Lung (tissue), 12 donors: ENCODE results near the gene SDF4. TPM values are rescaled to one million over a fixed set of nuclear protein-coding genes. Genes with fewer than 3 reads are reported as not detected.
"Not testable (repeated sequence)": the region's sequence is repeated elsewhere in the genome, so short reads cannot be mapped to it uniquely, and the experiment has no call there.

Experiments used
- ATAC-seq: fragments of 200-7000 bp; cut with Tn5 transposase; one replicate; pipeline ENCODE4 v1.9.1; 2020; ENCODE audit warnings: moderate number of reproducible peaks; ENCODE audit not compliant: insufficient read depth, low FRiP score
- DNase-seq, 3 donors: peaks; one replicate each; pipeline ENCODE4 v3.0.0-alpha.2; 2013 to 2017
- H3K27ac ChIP-seq, 2 donors: one replicate each; pipeline ENCODE4 v1.5.1; 2013; ENCODE audit warnings: mild to moderate bottlenecking in 2 of 2, moderate library complexity in 2 of 2, control low read depth in 1 of 2, inconsistent platforms in 1 of 2, low read depth in 1 of 2, low read length in 1 of 2
- H3K27me3 ChIP-seq, 3 donors: one replicate each; pipeline ENCODE4 v1.5.1; 2013; ENCODE audit warnings: low read length in 2 of 3; ENCODE audit not compliant: control insufficient read depth in 3 of 3, insufficient read depth in 3 of 3
- H3K36me3 ChIP-seq, 4 donors: one replicate each; pipeline ENCODE4 v1.5.1; 2013; ENCODE audit warnings: low read length in 4 of 4, mild to moderate bottlenecking in 1 of 4, moderate library complexity in 1 of 4; ENCODE audit not compliant: control insufficient read depth in 4 of 4, insufficient read depth in 4 of 4
- H3K4me1 ChIP-seq, 5 donors: one replicate each; pipeline ENCODE4 v1.5.1; 2013; ENCODE audit warnings: low read length in 5 of 5, mild to moderate bottlenecking in 2 of 5, moderate library complexity in 1 of 5; ENCODE audit not compliant: control insufficient read depth in 5 of 5, insufficient read depth in 5 of 5
- H3K4me3 ChIP-seq: one replicate; pipeline ENCODE4 v1.5.1; 2013; ENCODE audit warnings: mild to moderate bottlenecking, control low read depth, moderate library complexity
- H3K9ac ChIP-seq, 2 donors: one replicate each; pipeline ENCODE4 v1.5.1; 2013; ENCODE audit warnings: low read length in 2 of 2, control low read depth in 1 of 2; ENCODE audit not compliant: insufficient read depth in 1 of 2
- H3K9me3 ChIP-seq, 4 donors: one replicate each; pipeline ENCODE4 v1.5.1; 2013; ENCODE audit warnings: low read length in 3 of 4, mild to moderate bottlenecking in 1 of 4, moderate library complexity in 1 of 4; ENCODE audit not compliant: control insufficient read depth in 4 of 4, insufficient read depth in 3 of 4
- CTCF ChIP-seq: IDR thresholded peaks from 2 replicates; pipeline ENCODE4 v1.5.1; 2012; ENCODE audit warnings: mild to moderate bottlenecking; ENCODE audit errors: control extremely low read depth, extremely low read depth
- WGBS, 2 donors: extraction: QIAGEN DNeasy Blood & Tissue Kit; methylation state at CpG; one replicate each; pipeline ENCODE4 v1.1.7; 2013; 5-methylcytosine and 5-hydroxymethylcytosine counted together
- polyA plus RNA-seq, 2 donors: library from polyadenylated mRNA; stranded (reverse); fragments of 200-250 nt; gene quantifications; one replicate each; pipeline ENCODE4 v1.2.1, GENCODE V29; 2013
- total RNA-seq, 2 donors: library from RNA; depleted of rRNA in 1 of 2; stranded (reverse); fragments of >200 nt in 1 of 2; gene quantifications; one replicate each; pipeline ENCODE4 v1.2.1, GENCODE V29; 2014 to 2021
- donor health status: control.
- donor health status: control.
- donor health status: Bipolar disorder and iron deficiency.
- donor health status: healthy.
- donor health status: DM: yes; HTN: yes; CAD: no.

SDF4 gene
- total and polyA plus RNA-seq, 4 donors = 65.7 to 189 (median 143) TPM

GRCh38 chr1:1197188-1197500 lies 34.7 kb downstream of the SDF4 start:
- no peaks in the 10 kb centered on the region for H3K36me3 ChIP-seq
- H3K4me1 ChIP-seq = no peaks in the 10 kb centered on the region
- DNase-seq (peak in 1 of 3 donors; percentile 7), ATAC-seq (no peak)
- no peak overlapping the region for H3K27ac ChIP-seq
- TF ChIP-seq CTCF = no peak
- H3K9me3 ChIP-seq = peaks cover 0 to 4% (median 0%) of the 10 kb centered on the region in 4 donors
- H3K9ac ChIP-seq = no peak overlapping the region
- WGBS, 2 donors = 91 to 92% methylated on average over 8 of the region's 8 CpGs
- peaks cover 0 to 5% (median 0%) of the 10 kb centered on the region in 3 donors for H3K27me3 ChIP-seq
- H3K4me3 ChIP-seq = no peak overlapping the region

GRCh38 chr1:1196431-1197187 lies 35.2 kb downstream of the SDF4 start:
- Histone ChIP-seq H3K9ac (no peak overlapping the region), H3K27me3 (peaks cover 0 to 5% (median 0%) of the 10 kb centered on the region in 3 donors), H3K4me1 (no peaks in the 10 kb centered on the region), H3K4me3 (no peak overlapping the region), H3K27ac (no peak overlapping the region), H3K36me3 (no peaks in the 10 kb centered on the region), H3K9me3 (peaks cover 0 to 4% (median 0%) of the 10 kb centered on the region in 4 donors)
- TF ChIP-seq CTCF = no peak
- ATAC-seq = no peak
- DNase-seq = peak in 1 of 3 donors; percentile 12
- 87 to 89% methylated on average over 12 to 13 of the region's 13 CpGs for WGBS, 2 donors

DNA sequence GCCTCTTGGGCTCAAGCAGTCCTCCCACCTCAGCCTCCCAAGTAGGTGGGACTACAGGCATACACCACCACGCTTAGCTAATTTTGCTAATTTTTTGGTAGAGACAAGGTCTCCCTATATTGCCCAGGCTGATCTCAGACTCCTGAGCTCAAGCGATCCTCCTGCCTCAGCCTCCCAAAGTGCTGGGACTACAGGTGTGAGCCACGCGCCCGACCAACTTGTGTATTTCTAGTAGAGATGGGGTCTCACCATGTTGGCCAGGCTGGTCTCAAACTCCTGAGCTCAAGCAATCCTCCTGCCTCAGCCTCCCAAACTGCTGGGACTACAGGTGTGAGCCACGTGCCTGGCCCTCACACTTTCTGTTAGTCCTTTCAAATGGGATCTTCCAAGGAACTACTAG lies 36.1 kb downstream of the SDF4 start:
- H3K27ac ChIP-seq, H3K36me3 ChIP-seq, H3K27me3 ChIP-seq, H3K9ac ChIP-seq, H3K9me3 ChIP-seq, H3K4me3 ChIP-seq, H3K4me1 ChIP-seq, ATAC-seq, DNase-seq: not testable (repeated sequence)
- WGBS, 2 donors = 97 to 98% methylated on average over 6 of the region's 6 CpGs

GRCh38 chr1:1194723-1195122 lies 37.1 kb downstream of the SDF4 start:
- H3K27ac ChIP-seq = no peak overlapping the region
- no peaks in the 10 kb centered on the region for H3K4me1 ChIP-seq
- DNase-seq = no peak

More at GRCh38 chr1:1194723-1195122, 37.1 kb downstream of the SDF4 start:
- WGBS, 2 donors = 77 to 92% methylated on average over 3 of the region's 3 CpGs
- peaks cover 0 to 4% (median 0%) of the 10 kb centered on the region in 4 donors for H3K9me3 ChIP-seq
- no peak overlapping the region for H3K4me3 ChIP-seq
- H3K9ac ChIP-seq = no peak overlapping the region
- no peak for TF ChIP-seq CTCF
- no peaks in the 10 kb centered on the region for H3K27me3 ChIP-seq
- ATAC-seq = no peak
- no peaks in the 10 kb centered on the region for H3K36me3 ChIP-seq
